OCI-LY1 (cell line): Measurements from ENCODE around the gene TCP11L1.

Source experiments
- H2AFZ ChIP-seq: fragments of 200-600 bp; sonication (generic), shearing (Covaris generic); 2 replicates; pipeline ENCODE4 v1.6.0; 2014; ENCODE audit warnings: antibody characterized with exemption, mild to moderate bottlenecking, low read length
- H3F3A ChIP-seq: fragments of 200-600 bp; sonication (generic), shearing (Covaris generic); 2 replicates; pipeline ENCODE4 v1.6.0; 2014; ENCODE audit warnings: mild to moderate bottlenecking, antibody characterized with exemption, low read length, moderate library complexity; ENCODE audit not compliant: insufficient read depth
- H3K27ac ChIP-seq: fragments of 200-600 bp; sonication (generic); 2 replicates; pipeline ENCODE4 v1.5.1; 2014; ENCODE audit warnings: low read length, mixed run types, mild to moderate bottlenecking, low read depth; ENCODE audit not compliant: poor library complexity, severe bottlenecking
- H3K27me3 ChIP-seq: fragments of 200-600 bp; sonication (generic); 2 replicates; pipeline ENCODE4 v1.6.0; 2014; ENCODE audit warnings: antibody characterized with exemption, mild to moderate bottlenecking, low read length, moderate library complexity; ENCODE audit not compliant: insufficient read depth
- H3K36me3 ChIP-seq: fragments of 200-600 bp; sonication (generic); 2 replicates; pipeline ENCODE4 v1.6.1; 2014; ENCODE audit warnings: mild to moderate bottlenecking, antibody characterized with exemption, low read length, moderate library complexity, mixed read lengths; ENCODE audit not compliant: insufficient read depth
- H3K4me1 ChIP-seq: fragments of 200-600 bp; sonication (generic); 2 replicates; pipeline ENCODE4 v1.5.1; 2014; ENCODE audit warnings: mild to moderate bottlenecking, low read length, moderate library complexity; ENCODE audit not compliant: insufficient read depth, severe bottlenecking
- H3K4me2 ChIP-seq: fragments of 200-600 bp; sonication (generic), shearing (Covaris generic); 2 replicates; pipeline ENCODE4 v1.6.1; 2014; ENCODE audit warnings: low read length
- H3K4me3 ChIP-seq: fragments of 200-600 bp; sonication (generic); 2 replicates; pipeline ENCODE4 v1.5.1; 2014; ENCODE audit warnings: low read length, low read depth, mild to moderate bottlenecking, mixed read lengths; ENCODE audit not compliant: poor library complexity, severe bottlenecking
- H3K79me2 ChIP-seq: fragments of 200-600 bp; shearing (Covaris generic); 2 replicates; pipeline ENCODE4 v1.6.1; 2016; ENCODE audit warnings: mixed run types, low read length, mixed read lengths; ENCODE audit not compliant: insufficient read depth
- H3K9ac ChIP-seq: fragments of 200-600 bp; sonication (generic), shearing (Covaris generic); 2 replicates; pipeline ENCODE4 v1.6.1; 2014; ENCODE audit warnings: mild to moderate bottlenecking, low read length, mixed read lengths
- H3K9me2 ChIP-seq: fragments of 200-600 bp; sonication (generic), shearing (Covaris generic); 2 replicates; pipeline ENCODE4 v1.6.1; 2014; ENCODE audit warnings: low read depth, mild to moderate bottlenecking, low read length, mixed read lengths
- H3K9me3 ChIP-seq: fragments of 200-600 bp; shearing (Covaris generic); 2 replicates; pipeline ENCODE4 v1.6.1; 2014; ENCODE audit warnings: low read length, mixed read lengths
- H4K20me1 ChIP-seq: fragments of 200-600 bp; sonication (generic), shearing (Covaris generic); 2 replicates; pipeline ENCODE4 v1.6.0; 2016; ENCODE audit warnings: mild to moderate bottlenecking, low read length; ENCODE audit not compliant: insufficient read depth
- CTCF ChIP-seq: fragments of 200-600 bp; sonication (generic), shearing (Covaris generic); IDR thresholded peaks from 2 replicates; pipeline ENCODE4 v1.5.1; 2017; ENCODE audit warnings: mild to moderate bottlenecking, antibody characterized with exemption, low read length, moderate library complexity, mixed read lengths
- EZH2 ChIP-seq: fragments of 200-600 bp; sonication (generic), shearing (Covaris generic); IDR thresholded peaks from 2 replicates; pipeline ENCODE4 v1.8.0; 2017; ENCODE audit warnings: borderline replicate concordance, mixed run types, mild to moderate bottlenecking, antibody characterized with exemption, low read length, moderate library complexity, mixed read lengths

TCP11L1 gene

GRCh38 chr11:33021501-33021900 lies 17.9 kb upstream of the TCP11L1 start:
- Histone ChIP-seq H3K4me2 (no peak overlapping the region), H3K79me2 (no peaks in the 10 kb centered on the region)

GRCh38 chr11:33021937-33022336 lies 17.4 kb upstream of the TCP11L1 start:
- Histone ChIP-seq H3K4me1 (no peaks in the 10 kb centered on the region), H3K4me3 (no peak overlapping the region), H3K9me2 (no peaks in the 10 kb centered on the region), H3K9ac (no peak overlapping the region), H3K4me2 (no peak overlapping the region), H3F3A (no peaks in the 10 kb centered on the region), H2AFZ (no peak overlapping the region), H3K36me3 (no peaks in the 10 kb centered on the region), H3K79me2 (no peaks in the 10 kb centered on the region), H3K27ac (no peak overlapping the region), H4K20me1 (no peaks in the 10 kb centered on the region), H3K27me3 (no peaks in the 10 kb centered on the region), H3K9me3 (no peaks in the 10 kb centered on the region)
- TF ChIP-seq EZH2 (no peak), CTCF (no peak)

More at GRCh38 chr11:33021501-33021900, 17.9 kb upstream of the TCP11L1 start:
- Histone ChIP-seq H3F3A (no peaks in the 10 kb centered on the region), H3K9me2 (no peaks in the 10 kb centered on the region), H3K27me3 (no peaks in the 10 kb centered on the region), H3K4me3 (no peak overlapping the region), H3K27ac (no peak overlapping the region), H3K4me1 (no peaks in the 10 kb centered on the region), H3K36me3 (no peaks in the 10 kb centered on the region), H3K9ac (no peak overlapping the region), H3K9me3 (no peaks in the 10 kb centered on the region), H4K20me1 (no peaks in the 10 kb centered on the region), H2AFZ (no peak overlapping the region)
- TF ChIP-seq CTCF (no peak), EZH2 (no peak)

GRCh38 chr11:33025339-33025722 lies 14.0 kb upstream of the TCP11L1 start:
- Histone ChIP-seq H3K27ac (no peak overlapping the region), H3K4me3 (no peak overlapping the region), H3K27me3 (no peaks in the 10 kb centered on the region), H3K9me3 (no peaks in the 10 kb centered on the region), H3K4me1 (no peaks in the 10 kb centered on the region), H3F3A (no peaks in the 10 kb centered on the region), H4K20me1 (no peaks in the 10 kb centered on the region), H3K36me3 (no peaks in the 10 kb centered on the region), H3K4me2 (no peak overlapping the region), H3K9me2 (no peaks in the 10 kb centered on the region), H3K79me2 (no peaks in the 10 kb centered on the region), H3K9ac (no peak overlapping the region), H2AFZ (no peak overlapping the region)
- TF ChIP-seq EZH2, result no peak
- TF ChIP-seq CTCF, result no peak
